ENCODE data around the gene SIX5.

GRCh38 chr19:45753548-45753947 is 15.5 kb downstream of the SIX5 start:
- TF ChIP-seq CTCF (conservative IDR thresholded peaks at IDR 0.05) (no peak; the same call in 1 of the 2 replicates), EZH2 (IDR thresholded peaks at IDR 0.05; ENCODE audit: low read depth) (no peak)

All from PC-9 (cell line).